Smooth muscle cell (in vitro differentiated cells): ENCODE data around the gene RAB40C. TPM values are rescaled to one million over a fixed set of nuclear protein-coding genes. Genes with fewer than 3 reads are reported as not detected.
A peak's percentile ranks its signal among the peaks of the same experiment; 100 is the strongest.

Experiments
- DNase-seq: peaks from one replicate; lab custom pipeline; 2025; ENCODE audit not compliant: unreplicated experiment; lab: John Stamatoyannopoulos, UW
- H2AFZ ChIP-seq: fragments of 200-600 bp; sonication (generic); 2 replicates; pipeline ENCODE4 v1.6.0; 2016; ENCODE audit warnings: antibody characterized with exemption, low read depth, mild to moderate bottlenecking
- H3F3A ChIP-seq: fragments of 200-600 bp; sonication (generic); 2 replicates; pipeline ENCODE4 v1.6.0; 2017; ENCODE audit warnings: antibody characterized with exemption, low read depth
- H3K27ac ChIP-seq: fragments of 200-600 bp; sonication (generic); 2 replicates; pipeline ENCODE4 v1.5.1; 2016; ENCODE audit warnings: low read depth, mild to moderate bottlenecking
- H3K27me3 ChIP-seq: fragments of 200-600 bp; sonication (generic); 2 replicates; pipeline ENCODE4 v1.6.1; 2016; ENCODE audit warnings: low read depth, mild to moderate bottlenecking
- H3K36me3 ChIP-seq: fragments of 200-600 bp; sonication (generic); 2 replicates; pipeline ENCODE4 v1.5.1; 2016; ENCODE audit warnings: low read depth
- H3K4me1 ChIP-seq: fragments of 200-600 bp; sonication (generic); 2 replicates; pipeline ENCODE4 v1.5.1; 2016; ENCODE audit warnings: low read depth
- H3K4me2 ChIP-seq: fragments of 200-600 bp; sonication (generic); 2 replicates; pipeline ENCODE4 v1.6.0; 2016; ENCODE audit warnings: mild to moderate bottlenecking
- H3K4me3 ChIP-seq: fragments of 200-600 bp; sonication (generic); 2 replicates; pipeline ENCODE4 v1.5.1; 2016; ENCODE audit warnings: mild to moderate bottlenecking
- H3K79me2 ChIP-seq: fragments of 200-600 bp; sonication (generic); 2 replicates; pipeline ENCODE4 v1.6.0; 2016; ENCODE audit warnings: low read depth, mild to moderate bottlenecking
- H3K9ac ChIP-seq: fragments of 200-600 bp; sonication (generic); 2 replicates; pipeline ENCODE4 v1.6.0; 2016; ENCODE audit warnings: low read depth
- H3K9me3 ChIP-seq: fragments of 200-600 bp; sonication (generic); replicated peaks from 2 replicates; pipeline ENCODE4 v1.5.1; 2016; ENCODE audit warnings: low read depth
- H4K20me1 ChIP-seq: fragments of 200-600 bp; sonication (generic); 2 replicates; pipeline ENCODE4 v1.6.0; 2016; ENCODE audit warnings: low read depth
- WGBS: methylation state at CpG from one replicate; pipeline ENCODE4 v1.1.7; 2016; ENCODE audit warnings: low lambda C conversion rate; 5-methylcytosine and 5-hydroxymethylcytosine counted together
- polyA plus RNA-seq: library from polyadenylated mRNA; unstranded; fragments of >200 nt; fragmentation: Nextera tagmentation; extraction: Ambion mirVana; gene quantifications from 2 replicates; pipeline ENCODE4 v1.2.1, GENCODE V29; 2016
- total RNA-seq: library from RNA; depleted of rRNA; stranded (reverse); fragments of >200 nt; gene quantifications from 2 replicates; pipeline ENCODE4 v1.2.3, GENCODE V29; 2014
- TF ChIP-seq, protein P1 (sequence below): fragments of 200-600 bp; sonication (generic); IDR thresholded peaks from 2 replicates; pipeline ENCODE4 v1.5.1; 2017; ENCODE audit warnings: borderline replicate concordance, mild to moderate bottlenecking, antibody characterized with exemption; ENCODE audit not compliant: insufficient read depth, poor library complexity, severe bottlenecking

RAB40C gene
- total and polyA plus RNA-seq, 2 experiments from 2014 or later: 21.2 to 28.3 TPM

DNA sequence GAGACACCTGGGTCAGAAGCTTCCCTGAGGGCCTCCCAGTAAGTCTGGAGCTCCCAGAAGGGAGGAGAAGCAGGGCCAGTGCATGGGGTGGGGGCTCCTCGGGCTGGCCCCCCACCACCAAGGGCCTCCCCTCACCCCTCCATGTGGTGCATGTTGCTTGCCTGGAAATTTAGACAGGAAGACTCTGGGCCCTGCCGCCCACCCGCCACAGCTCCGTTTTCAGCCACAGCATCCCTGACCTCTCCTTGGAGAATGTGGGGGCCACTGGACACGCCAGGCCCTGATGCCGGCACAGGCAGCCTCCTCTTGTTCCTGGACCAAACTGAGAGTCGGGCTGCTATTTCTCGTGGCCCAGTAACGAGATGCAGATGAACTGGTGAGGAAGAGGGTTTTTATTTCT, 49.0 kb downstream of the RAB40C start:
- Histone ChIP-seq H3F3A (peaks cover 13% of the 10 kb centered on the region), H3K36me3 (no peaks in the 10 kb centered on the region), H3K9me3 (no peaks in the 10 kb centered on the region), H3K4me2 (no peak overlapping the region), H3K79me2 (peaks cover 20% of the 10 kb centered on the region), H3K9ac (no peak overlapping the region), H3K27me3 (no peaks in the 10 kb centered on the region), H3K4me1 (peaks cover 17% of the 10 kb centered on the region), H2AFZ (no peak overlapping the region), H4K20me1 (peaks cover 11% of the 10 kb centered on the region), H3K27ac (no peak overlapping the region), H3K4me3 (no peak overlapping the region)
- no peak for DNase-seq
- TF ChIP-seq, protein P1, sequence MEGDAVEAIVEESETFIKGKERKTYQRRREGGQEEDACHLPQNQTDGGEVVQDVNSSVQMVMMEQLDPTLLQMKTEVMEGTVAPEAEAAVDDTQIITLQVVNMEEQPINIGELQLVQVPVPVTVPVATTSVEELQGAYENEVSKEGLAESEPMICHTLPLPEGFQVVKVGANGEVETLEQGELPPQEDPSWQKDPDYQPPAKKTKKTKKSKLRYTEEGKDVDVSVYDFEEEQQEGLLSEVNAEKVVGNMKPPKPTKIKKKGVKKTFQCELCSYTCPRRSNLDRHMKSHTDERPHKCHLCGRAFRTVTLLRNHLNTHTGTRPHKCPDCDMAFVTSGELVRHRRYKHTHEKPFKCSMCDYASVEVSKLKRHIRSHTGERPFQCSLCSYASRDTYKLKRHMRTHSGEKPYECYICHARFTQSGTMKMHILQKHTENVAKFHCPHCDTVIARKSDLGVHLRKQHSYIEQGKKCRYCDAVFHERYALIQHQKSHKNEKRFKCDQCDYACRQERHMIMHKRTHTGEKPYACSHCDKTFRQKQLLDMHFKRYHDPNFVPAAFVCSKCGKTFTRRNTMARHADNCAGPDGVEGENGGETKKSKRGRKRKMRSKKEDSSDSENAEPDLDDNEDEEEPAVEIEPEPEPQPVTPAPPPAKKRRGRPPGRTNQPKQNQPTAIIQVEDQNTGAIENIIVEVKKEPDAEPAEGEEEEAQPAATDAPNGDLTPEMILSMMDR: no peak
- 61% methylated on average over 9 of the region's 9 CpGs for WGBS

DNA sequence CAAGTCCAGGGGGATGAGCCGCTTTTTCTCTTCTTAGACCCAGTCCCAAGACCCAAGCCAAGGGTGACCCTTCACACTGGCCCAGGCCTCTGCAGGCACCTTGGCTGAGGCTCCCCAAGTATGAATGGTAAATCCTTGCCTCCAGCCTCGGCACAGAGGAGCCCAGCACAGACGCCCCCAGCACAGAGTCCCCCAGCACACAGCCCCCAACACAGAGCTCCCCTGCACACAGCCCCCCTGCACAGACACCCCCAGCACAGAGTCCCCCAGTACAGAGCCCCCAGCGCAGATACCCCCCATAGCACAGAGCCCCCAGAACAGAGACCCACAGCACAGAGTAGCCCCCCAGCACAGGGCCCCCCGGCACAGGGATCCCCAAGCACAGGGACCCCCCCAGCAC, 50.7 kb downstream of the RAB40C start:
- no peak for DNase-seq
- H3K9me3 ChIP-seq: no peaks in the 10 kb centered on the region
- no peak overlapping the region for H3K27ac ChIP-seq
- no peak overlapping the region for H3K9ac ChIP-seq
- peaks cover 17% of the 10 kb centered on the region for H3K4me1 ChIP-seq
- 92% methylated on average over 1 of the region's 5 CpGs for WGBS
- peak overlapping the region; percentile 83 for H3K4me3 ChIP-seq
- H3K79me2 ChIP-seq: peaks cover 13% of the 10 kb centered on the region
- H3K27me3 ChIP-seq: no peaks in the 10 kb centered on the region
- TF ChIP-seq, protein P1: no peak
- peaks cover 13% of the 10 kb centered on the region for H3F3A ChIP-seq
- no peaks in the 10 kb centered on the region for H4K20me1 ChIP-seq
- H2AFZ ChIP-seq: no peak overlapping the region
- peak overlapping the region; percentile 97 for H3K4me2 ChIP-seq
- no peaks in the 10 kb centered on the region for H3K36me3 ChIP-seq

DNA sequence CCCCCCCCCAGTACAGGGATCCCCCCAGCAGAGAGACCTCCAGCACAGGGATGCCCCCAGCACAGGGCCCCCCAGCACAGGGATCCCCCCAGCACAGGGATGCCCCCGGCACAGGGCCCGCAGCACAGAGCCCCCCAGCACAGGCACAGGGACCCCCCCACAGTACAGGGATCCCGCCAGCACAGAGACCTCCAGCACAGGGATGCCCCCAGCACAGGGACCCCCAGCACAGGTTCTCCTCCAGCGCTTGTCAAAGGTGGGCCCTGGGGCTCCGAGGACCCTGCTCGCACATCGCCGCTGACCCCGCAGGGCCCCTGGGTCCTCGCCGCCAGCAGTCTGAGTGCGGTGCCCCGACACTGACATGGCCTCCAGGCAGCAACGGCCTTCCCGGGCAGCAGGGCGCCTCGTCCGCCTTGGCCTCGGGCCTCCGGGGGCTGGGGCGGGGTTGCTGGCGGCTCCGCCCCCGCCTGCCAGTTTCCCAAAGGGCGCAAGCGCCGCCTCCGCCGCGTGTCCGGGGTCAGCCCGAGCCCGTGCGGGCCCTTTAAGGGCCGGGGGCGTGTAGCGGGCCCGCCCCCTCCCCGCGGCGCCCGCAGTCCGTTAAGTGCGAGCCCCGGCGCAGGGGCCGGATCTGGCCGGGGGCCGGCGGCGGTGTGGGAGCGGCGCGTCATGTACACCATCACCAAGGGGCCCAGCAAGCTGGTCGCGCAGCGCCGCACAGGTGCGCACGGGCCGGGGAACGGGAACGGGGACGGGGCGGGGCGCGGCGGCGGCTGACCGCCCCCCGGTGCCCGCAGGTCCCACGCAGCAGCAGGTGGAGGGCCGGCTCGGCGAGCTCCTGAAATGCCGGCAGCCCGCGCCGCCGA, 51.7 kb downstream of the RAB40C start, which contains the start of gene MCRIP2:
MCRIP2 (plus strand) TSS at position 503 of the 863 bp plus-strand sequence; CDS start at position 667, 164 bp downstream.
- H3K4me1 ChIP-seq: peaks cover 17% of the 10 kb centered on the region
- peaks cover 10% of the 10 kb centered on the region for H3K79me2 ChIP-seq
- peak within 1 kb of the TSS; percentile 97 for H3K4me2 ChIP-seq
- no peaks in the 10 kb centered on the region for H4K20me1 ChIP-seq
- peak within 1 kb of the TSS; percentile 83 for H3K4me3 ChIP-seq
- DNase-seq: peak; percentile 53
- H3F3A ChIP-seq: peaks cover 13% of the 10 kb centered on the region
- H3K36me3 ChIP-seq: no peaks in the 10 kb centered on the region
- no peaks in the 10 kb centered on the region for H3K9me3 ChIP-seq
- peak within 1 kb of the TSS; percentile 89 for H2AFZ ChIP-seq
- H3K27ac ChIP-seq: no peak within 1 kb of the TSS
- 4% methylated on average over 41 of the region's 81 CpGs for WGBS
- TF ChIP-seq, protein P1: no peak
- no peaks in the 10 kb centered on the region for H3K27me3 ChIP-seq
- peak within 1 kb of the TSS; percentile 43 for H3K9ac ChIP-seq
